SHP77 (cell line): ENCODE results near the gene NANOS1.

Experiments used
- DNase-seq, 2 experiments: peaks; one replicate each; lab custom pipeline; 2025; lab: John Stamatoyannopoulos, UW

NANOS1 gene, protein sequence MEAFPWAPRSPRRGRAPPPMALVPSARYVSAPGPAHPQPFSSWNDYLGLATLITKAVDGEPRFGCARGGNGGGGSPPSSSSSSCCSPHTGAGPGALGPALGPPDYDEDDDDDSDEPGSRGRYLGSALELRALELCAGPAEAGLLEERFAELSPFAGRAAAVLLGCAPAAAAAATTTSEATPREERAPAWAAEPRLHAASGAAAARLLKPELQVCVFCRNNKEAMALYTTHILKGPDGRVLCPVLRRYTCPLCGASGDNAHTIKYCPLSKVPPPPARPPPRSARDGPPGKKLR

DNA sequence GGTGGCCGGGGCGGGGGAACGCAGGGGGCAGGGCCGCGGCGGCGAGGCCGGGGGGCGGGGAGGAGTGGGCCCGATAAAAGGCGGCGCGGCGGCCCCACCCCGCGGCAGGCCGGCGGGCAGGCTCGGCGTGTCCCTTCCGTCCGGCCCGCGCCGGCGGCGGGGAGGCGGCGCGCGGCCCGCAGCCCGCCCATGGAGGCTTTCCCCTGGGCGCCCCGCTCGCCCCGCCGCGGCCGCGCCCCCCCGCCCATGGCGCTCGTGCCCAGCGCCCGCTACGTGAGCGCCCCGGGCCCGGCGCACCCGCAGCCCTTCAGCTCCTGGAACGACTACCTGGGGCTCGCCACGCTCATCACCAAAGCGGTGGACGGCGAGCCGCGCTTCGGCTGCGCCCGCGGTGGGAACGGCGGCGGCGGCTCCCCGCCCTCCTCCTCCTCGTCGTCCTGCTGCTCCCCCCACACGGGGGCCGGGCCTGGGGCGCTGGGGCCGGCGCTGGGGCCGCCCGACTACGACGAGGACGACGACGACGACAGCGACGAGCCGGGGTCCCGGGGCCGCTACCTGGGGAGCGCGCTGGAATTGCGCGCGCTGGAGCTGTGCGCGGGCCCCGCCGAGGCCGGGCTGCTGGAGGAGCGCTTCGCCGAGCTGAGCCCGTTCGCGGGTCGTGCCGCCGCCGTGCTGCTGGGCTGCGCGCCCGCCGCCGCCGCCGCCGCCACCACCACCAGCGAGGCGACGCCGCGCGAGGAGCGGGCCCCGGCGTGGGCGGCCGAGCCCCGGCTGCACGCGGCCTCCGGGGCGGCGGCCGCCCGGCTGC lies at the start of gene NANOS1:
Gene NANOS1, plus strand, starts transcription at position 102 of the 808 bp plus-strand sequence. Its CDS starts 88 bp downstream, at position 190.
- DNase-seq: peak in 1 of 2 experiments; percentile 64

- DNase-seq: no peak
These were observed 49.2 kb upstream of the NANOS1 start for GRCh38 chr10:118980135-118980865.

GRCh38 chr10:118980870-118981269 lies 48.6 kb upstream of the NANOS1 start:
- no peak for DNase-seq

GRCh38 chr10:118981946-118982345 lies 47.6 kb upstream of the NANOS1 start:
- no peak for DNase-seq

GRCh38 chr10:118982366-118982765 lies 47.1 kb upstream of the NANOS1 start:
- DNase-seq: no peak

DNA sequence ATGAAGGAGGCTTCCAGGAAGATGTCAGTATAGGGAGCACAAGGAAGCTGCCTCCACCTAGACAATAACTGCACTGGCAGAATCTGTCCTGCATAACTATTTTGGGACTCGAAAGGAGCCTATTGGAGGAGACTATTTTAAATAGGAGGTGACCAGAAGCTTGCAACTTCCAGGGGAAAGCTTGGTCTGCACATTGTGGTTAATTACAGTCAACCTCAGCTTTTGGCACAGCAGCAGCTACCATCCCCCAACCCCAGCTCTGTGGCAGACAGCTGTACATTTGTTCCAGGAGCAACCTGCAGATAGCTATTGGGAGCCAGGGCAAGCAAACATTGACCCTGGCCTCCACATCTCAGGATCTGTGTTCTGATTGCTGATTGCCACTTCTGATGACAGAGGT lies 46.3 kb upstream of the NANOS1 start:
- DNase-seq: peak in 1 of 2 experiments; percentile 15

- no peak for DNase-seq
These were observed 43.9 kb upstream of the NANOS1 start for GRCh38 chr10:118985576-118985975.

DNA sequence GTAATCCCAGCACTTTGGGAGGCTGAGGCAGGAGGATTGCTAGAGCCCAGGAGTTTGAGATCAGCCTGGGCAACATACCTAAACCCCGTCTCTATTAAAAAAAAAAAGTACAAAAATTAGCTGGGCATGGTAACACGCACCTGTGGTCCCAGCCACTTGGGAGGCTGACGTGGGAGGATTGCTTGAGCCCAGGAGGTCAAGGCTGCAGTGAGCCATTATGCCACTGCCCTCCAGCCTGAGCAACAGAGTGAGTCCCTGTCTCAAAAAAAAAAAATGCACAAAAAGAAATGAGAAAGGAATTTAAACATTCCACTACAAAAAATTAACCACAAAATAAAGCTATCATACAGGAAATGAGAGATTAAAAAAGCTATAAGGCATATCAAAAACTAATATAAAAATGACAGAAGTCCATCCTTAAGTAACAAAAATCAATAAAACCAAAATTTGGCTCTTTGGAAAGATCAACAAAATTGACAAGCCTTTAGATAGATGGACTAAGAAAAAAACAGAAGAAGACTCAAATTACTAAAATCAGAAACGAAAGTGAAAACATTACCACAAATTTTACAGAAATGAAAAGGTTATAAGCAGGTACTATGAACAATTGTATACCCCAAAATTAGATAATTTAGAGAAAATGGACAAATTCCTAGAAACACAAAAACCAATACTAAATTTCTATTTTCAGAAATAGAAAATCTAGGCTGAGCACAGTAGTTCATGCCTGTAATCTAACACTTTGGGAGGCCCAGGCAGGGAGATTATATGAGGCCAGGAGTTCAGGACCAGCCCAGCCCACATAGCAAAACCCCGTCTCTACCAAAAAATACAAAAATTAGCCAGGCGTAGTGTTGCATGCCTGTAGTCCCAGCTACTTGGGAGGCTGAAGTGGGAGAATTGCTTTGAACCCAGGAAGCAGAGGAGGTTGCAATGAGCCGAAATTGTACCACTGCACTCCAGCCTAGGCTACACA lies 42.4 kb upstream of the NANOS1 start:
- no peak for DNase-seq

GRCh38 chr10:118990326-118990725 lies 39.2 kb upstream of the NANOS1 start:
- DNase-seq: no peak

DNA sequence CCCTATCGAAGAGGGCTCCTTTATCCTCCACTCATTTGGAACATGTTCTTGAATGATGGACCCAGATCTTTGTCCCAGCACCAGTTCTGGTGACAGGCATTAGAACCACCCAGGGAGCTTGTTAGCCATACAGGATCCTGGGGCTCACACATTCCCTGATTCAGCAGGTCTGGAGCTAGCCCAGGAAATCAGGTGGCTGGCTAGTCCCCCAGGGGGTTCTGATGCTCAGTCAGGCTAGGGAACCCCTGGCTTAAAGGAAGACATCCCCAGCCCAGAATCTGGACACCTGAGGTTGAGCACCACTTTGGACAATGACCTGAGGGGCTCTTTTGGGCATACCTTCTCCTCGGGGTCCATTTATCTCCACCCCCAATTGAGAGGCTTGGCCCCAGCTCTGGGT lies 37.0 kb upstream of the NANOS1 start:
- DNase-seq: no peak

- no peak for DNase-seq
These were observed 36.3 kb upstream of the NANOS1 start for GRCh38 chr10:118993214-118993613.

- no peak for DNase-seq
These were observed 35.2 kb upstream of the NANOS1 start for GRCh38 chr10:118994321-118994720.

GRCh38 chr10:118995739-118996138 lies 33.8 kb upstream of the NANOS1 start:
- no peak for DNase-seq

GRCh38 chr10:118997379-118997778 lies 32.1 kb upstream of the NANOS1 start:
- no peak for DNase-seq

GRCh38 chr10:118998183-118998582 lies 31.3 kb upstream of the NANOS1 start:
- no peak for DNase-seq

DNA sequence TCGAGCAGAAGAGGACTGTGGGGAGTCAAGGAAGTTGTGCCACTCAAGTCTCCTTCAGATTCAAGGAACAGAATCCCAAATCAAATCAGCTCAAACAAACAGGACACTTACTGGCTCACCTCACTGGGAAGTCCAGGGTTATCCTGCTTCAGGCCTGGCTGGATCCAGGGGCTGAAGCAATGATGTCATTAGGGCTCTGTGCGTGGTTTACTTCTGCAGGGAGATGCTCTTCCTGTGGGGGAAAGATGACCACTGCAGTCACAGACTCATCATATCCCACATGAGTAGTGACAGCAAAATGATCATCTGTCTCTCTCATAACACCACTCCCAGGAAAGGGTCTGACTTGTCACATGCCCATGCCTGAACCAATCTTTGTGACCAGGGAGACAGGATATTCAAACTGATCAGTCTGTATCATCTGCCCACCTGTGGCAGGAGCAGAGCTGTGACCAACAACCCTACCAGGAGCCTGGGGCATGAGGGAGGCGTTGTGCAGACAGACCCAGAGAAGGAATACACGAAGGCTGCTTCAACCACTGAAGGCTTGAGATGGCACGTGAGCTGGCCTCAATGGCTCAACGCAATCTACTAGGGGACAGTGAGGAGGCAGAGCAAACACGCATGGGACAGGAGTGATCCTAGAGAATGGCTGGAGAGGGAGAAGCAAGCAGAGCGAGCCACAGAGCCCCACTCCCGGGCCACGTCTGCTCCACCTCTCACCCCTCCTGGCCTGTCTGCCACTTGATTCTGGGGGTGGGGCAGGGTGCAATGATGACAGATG lies 27.6 kb upstream of the NANOS1 start:
- no peak for DNase-seq

GRCh38 chr10:119003572-119004289 lies 25.8 kb upstream of the NANOS1 start:
- DNase-seq: no peak

- DNase-seq: no peak
These were observed 24.0 kb upstream of the NANOS1 start for GRCh38 chr10:119005362-119006043.

GRCh38 chr10:119006451-119007210 lies 22.9 kb upstream of the NANOS1 start:
- DNase-seq: peak in 1 of 2 experiments; percentile 21
